ENCODE results near the gene STK38.

- TF ChIP-seq, protein P1, sequence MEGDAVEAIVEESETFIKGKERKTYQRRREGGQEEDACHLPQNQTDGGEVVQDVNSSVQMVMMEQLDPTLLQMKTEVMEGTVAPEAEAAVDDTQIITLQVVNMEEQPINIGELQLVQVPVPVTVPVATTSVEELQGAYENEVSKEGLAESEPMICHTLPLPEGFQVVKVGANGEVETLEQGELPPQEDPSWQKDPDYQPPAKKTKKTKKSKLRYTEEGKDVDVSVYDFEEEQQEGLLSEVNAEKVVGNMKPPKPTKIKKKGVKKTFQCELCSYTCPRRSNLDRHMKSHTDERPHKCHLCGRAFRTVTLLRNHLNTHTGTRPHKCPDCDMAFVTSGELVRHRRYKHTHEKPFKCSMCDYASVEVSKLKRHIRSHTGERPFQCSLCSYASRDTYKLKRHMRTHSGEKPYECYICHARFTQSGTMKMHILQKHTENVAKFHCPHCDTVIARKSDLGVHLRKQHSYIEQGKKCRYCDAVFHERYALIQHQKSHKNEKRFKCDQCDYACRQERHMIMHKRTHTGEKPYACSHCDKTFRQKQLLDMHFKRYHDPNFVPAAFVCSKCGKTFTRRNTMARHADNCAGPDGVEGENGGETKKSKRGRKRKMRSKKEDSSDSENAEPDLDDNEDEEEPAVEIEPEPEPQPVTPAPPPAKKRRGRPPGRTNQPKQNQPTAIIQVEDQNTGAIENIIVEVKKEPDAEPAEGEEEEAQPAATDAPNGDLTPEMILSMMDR (conservative IDR thresholded peaks at IDR 0.05; ENCODE audit: low read depth, low read length), result no peak
- TF ChIP-seq EZH2 (IDR thresholded peaks at IDR 0.05; ENCODE audit: borderline replicate concordance, low read depth, low read length, poor library complexity, severe bottlenecking), result no peak
Measured at GRCh38 chr6:36548401-36548743, 1.1 kb upstream of the STK38 start.

Data from A673 (cell line).